SK-MEL-5 (cell line): ENCODE data around the gene NME9. TPM values are rescaled to one million over a fixed set of nuclear protein-coding genes. Genes with fewer than 3 reads are reported as not detected.
"Not testable (repeated sequence)": the region's sequence is repeated elsewhere in the genome, so short reads cannot be mapped to it uniquely, and the experiment has no call there.

Experiments
- DNase-seq: peaks from one replicate; pipeline ENCODE4 v3.0.0-alpha.2; 2016; ENCODE audit warnings: low read depth, low spot score
- in situ Hi-C: cut with HindIII; loops from 2 replicates; pipeline ENCODE4 v1.10.0; 2016; ENCODE audit warnings: low sequenced_read_pairs, high pct_unique_total_duplicates, low pct_unique_long_range_greater_than_20kb
- polyA plus RNA-seq, 2 experiments: library from polyadenylated mRNA; depleted of rRNA; stranded (reverse); fragments of >200 nt; gene quantifications; 2 replicates each; pipeline ENCODE4 v1.2.3, GENCODE V29; 2015
- total RNA-seq: library from RNA; depleted of rRNA; stranded (reverse); fragments of >200 nt; shearing (Covaris generic); gene quantifications from 2 replicates; pipeline ENCODE4 v1.2.3, GENCODE V29; 2014; rRNA removed

NME9 gene, protein sequence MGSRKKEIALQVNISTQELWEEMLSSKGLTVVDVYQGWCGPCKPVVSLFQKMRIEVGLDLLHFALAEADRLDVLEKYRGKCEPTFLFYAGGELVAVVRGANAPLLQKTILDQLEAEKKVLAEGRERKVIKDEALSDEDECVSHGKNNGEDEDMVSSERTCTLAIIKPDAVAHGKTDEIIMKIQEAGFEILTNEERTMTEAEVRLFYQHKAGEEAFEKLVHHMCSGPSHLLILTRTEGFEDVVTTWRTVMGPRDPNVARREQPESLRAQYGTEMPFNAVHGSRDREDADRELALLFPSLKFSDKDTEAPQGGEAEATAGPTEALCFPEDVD
- not detected in 2 replicates for total RNA-seq
- 0.30 TPM in 1 of 2 replicates, not detected in the other for polyA plus RNA-seq (2015; cell fraction: cytosol; rRNA removed)
- polyA plus RNA-seq (2015; cell fraction: nucleus; rRNA removed): not detected in 2 replicates

GRCh38 chr3:138329127-138329983, at the start of gene NME9:
Gene NME9, minus strand, starts transcription at chr3:138329851. Its CDS starts 516 bp downstream, at chr3:138329335.
- in situ Hi-C loops: no loop called here
- peak; percentile 95 for DNase-seq

- no peak for DNase-seq
- in situ Hi-C loops: no loop called here
Observed at GRCh38 chr3:138378990-138379389, 49.3 kb upstream of the NME9 start.

GRCh38 chr3:138378331-138378730, 48.7 kb upstream of the NME9 start:
- DNase-seq: no peak
- in situ Hi-C loops: no loop called here

DNA sequence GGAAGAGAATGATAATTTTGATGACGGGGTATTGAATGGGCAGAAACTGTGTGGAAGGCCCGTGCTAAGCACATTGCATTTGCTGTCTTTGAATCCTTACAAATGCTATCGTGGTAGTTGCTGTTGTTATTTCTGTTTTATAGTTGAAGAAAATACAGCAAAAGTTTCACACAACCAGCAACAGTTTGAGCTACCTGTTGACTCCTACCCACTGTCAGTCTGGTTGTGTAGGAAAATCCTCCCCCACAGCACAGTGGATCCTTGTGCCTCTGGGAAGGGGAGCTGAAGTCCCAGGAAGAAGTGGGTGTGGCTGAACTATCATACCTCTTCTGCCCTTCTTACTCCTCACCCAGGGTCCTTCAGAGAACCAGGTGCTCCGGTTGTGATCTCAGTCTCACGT, 48.2 kb upstream of the NME9 start:
- in situ Hi-C loops: no loop called here
- DNase-seq: no peak

DNA sequence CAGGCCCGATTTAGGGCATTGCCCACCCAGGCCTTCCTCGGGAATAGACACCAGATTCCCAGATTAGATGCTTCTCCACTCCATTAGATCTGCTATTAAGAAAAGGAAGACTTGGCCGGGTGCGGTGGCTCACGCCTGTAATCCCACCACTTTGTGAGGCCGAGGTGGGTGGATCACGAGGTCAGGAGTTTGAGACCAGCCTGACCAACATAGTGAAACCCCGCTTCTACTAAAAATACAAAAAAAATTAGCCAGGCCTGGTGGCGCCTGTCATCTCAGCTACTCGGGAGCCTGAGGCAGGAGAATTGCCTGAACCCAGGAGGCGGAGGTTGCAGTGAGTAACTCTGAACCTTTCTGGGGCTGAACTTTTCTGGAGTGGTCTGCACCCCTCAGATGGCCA, 47.6 kb upstream of the NME9 start:
- in situ Hi-C loops, DNase-seq: not testable (repeated sequence)

DNA sequence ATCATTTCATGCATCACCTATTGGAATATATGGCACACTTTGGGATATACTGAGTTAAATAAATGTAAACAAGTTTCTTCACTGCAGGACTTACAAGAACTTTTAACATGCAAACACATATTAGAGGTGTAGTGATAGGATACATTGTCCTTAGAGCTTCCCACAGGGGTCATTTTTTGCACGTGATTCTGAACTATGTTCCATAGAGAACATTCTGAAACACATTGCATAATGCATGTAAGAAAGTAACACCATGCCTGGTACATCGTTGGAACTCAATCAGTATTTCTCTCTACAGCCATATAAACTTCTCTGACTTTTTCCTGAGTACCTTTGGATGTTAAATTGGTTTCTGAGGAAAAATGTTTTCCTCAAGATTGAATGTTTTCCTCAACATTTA, 47.0 kb upstream of the NME9 start:
- in situ Hi-C loops: no loop called here
- DNase-seq: no peak

DNA sequence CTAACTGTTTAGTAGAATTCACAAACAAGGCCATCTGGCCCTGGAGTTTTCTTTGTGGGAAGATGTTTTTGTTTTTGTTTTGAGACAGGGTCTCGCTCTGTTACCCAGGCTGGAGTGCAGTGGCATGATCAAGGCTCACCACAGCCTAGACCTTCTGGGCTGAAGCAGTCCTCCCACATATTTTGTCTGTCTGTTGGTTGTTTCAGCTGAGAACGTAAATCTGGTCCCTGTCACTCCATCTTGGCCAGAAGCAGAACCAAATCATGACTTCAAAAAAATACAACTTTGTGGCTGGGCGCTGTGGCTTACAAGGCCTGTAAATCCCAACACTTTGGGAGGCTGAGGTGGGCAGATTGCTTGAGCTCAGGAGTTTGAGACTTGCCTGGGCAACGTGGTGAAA, 45.8 kb upstream of the NME9 start:
- DNase-seq: no peak
- in situ Hi-C loops: no loop called here

- in situ Hi-C loops: no loop called here
- no peak for DNase-seq
Observed at GRCh38 chr3:138374573-138375134, 45.0 kb upstream of the NME9 start.

- in situ Hi-C loops: no loop called here
- DNase-seq: no peak
Observed at GRCh38 chr3:138373736-138374094, 44.1 kb upstream of the NME9 start.

DNA sequence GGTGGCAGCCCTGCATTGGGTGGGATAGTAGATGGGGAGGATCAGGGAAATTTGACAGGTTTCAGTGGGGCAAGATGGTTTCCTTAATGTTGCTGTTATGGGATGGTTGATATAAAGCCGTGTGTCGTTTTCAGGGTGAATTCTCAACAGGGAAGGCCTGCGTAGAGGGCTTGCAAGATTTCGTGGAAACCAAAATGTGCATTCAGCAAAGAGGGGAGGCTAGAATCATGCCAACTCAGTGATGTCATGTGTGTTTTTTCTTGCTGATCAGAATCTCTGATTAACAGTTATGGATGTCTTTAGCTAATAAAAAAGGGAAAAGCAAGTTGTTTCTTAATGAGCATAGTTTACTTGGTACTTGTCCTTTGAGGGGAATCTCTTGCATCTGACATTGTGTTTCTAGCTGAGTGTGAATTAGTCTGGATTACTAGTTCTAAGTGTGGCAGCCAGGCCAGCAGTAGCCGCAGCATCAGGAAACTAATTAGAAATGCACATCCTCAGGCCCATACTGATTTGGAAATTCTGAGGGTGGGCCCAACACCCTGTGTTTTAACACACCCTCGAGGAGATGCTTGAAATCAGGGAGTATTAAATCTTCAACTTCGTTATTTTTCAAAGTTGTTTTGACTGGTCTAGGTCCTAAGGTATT, 43.6 kb upstream of the NME9 start:
- DNase-seq: no peak
- in situ Hi-C loops: no loop called here

- DNase-seq: no peak
- in situ Hi-C loops: no loop called here
Observed at GRCh38 chr3:138371070-138371965, 41.7 kb upstream of the NME9 start.

GRCh38 chr3:138370321-138370720, 40.7 kb upstream of the NME9 start:
- in situ Hi-C loops: no loop called here
- no peak for DNase-seq

GRCh38 chr3:138369151-138369900, 39.7 kb upstream of the NME9 start:
- DNase-seq: no peak
- in situ Hi-C loops: no loop called here

DNA sequence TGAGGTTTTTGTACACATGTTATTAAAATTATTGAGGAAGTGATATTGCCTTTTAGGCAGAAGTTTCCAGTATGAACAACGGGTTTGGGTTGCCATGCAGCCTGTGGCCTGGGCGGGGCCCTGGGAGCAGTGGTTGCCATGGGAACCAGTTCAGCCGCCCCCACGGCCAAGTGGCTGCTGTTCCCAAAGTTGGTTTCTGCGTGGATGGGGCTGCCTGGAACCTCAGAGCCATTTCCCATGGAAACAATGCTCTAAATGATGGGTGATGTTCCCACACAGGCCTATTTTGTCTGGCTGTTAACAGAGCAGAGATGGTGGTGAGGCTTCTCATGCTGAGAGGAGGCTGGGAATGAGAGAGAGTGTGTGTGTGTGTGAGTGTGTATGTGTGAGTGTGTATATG, 38.3 kb upstream of the NME9 start:
- in situ Hi-C loops: no loop called here
- DNase-seq: no peak

GRCh38 chr3:138367326-138367850, 37.7 kb upstream of the NME9 start:
- in situ Hi-C loops: no loop called here
- no peak for DNase-seq

DNA sequence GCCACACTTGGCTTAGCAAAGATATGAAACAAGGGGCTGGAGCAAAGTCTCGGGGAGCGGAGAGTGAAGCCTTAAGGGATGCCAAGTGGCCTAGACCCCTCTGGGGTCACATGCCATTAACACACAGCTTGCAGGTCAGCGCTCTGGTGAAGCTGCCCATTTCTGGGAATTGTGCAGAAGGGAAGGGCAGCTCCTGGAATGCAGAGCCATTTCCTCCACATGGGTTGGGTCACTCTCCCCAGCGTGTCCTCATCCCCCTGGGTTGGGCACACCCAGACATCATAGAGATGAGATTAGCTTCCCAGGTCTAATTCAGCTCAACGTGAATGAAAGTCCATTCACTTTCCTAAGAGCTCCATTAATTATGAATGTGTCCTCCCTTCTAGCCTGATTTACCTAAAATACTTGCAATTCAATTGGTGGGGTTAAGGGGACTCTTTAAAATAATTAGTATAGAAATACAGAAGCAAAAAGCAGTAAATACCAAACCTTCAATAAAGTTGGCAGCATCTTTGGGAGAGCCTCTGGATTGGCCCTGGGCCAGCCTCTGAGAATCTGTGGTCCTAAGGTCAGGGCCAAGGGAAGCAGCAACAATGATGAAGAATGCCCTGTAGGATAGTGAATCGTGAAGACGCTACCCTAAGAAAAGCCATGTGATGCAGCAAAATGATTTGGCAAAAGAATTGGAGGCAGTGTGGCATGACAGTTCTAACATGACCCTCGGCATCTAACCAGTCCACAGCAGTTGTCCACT, 36.5 kb upstream of the NME9 start:
- in situ Hi-C loops: no loop called here
- no peak for DNase-seq
